Large intestine (tissue), 12 donors: ENCODE results near the gene LYST. TPM values are rescaled to one million over a fixed set of nuclear protein-coding genes. Genes with fewer than 3 reads are reported as not detected.
A peak's percentile ranks its signal among the peaks of the same experiment; 100 is the strongest.
"Not testable (repeated sequence)": the region's sequence is repeated elsewhere in the genome, so short reads cannot be mapped to it uniquely, and the experiment has no call there.

Experiments
- DNase-seq, 2 donors: peaks; one replicate each; pipeline versions ENCODE4 v3.0.0 to v3.0.0-alpha.2; 2013
- H3K27ac ChIP-seq: one replicate; pipeline ENCODE4 v1.5.1; 2013; ENCODE audit warnings: low read length
- H3K27me3 ChIP-seq: 2 replicates; pipeline ENCODE4 v1.6.1; 2013; ENCODE audit warnings: low read length; ENCODE audit not compliant: control insufficient read depth, insufficient read depth
- H3K36me3 ChIP-seq: 2 replicates; pipeline ENCODE4 v1.6.1; 2013; ENCODE audit warnings: low read length; ENCODE audit not compliant: control insufficient read depth, insufficient read depth
- H3K4me1 ChIP-seq: one replicate; pipeline ENCODE4 v1.6.1; 2013; ENCODE audit warnings: low read length; ENCODE audit not compliant: control insufficient read depth, insufficient read depth
- H3K4me3 ChIP-seq: one replicate; pipeline ENCODE4 v1.5.1; 2013; ENCODE audit warnings: low read length
- H3K9me3 ChIP-seq: one replicate; pipeline ENCODE4 v1.6.1; 2013; ENCODE audit warnings: mild to moderate bottlenecking, low read depth, low read length, moderate library complexity; ENCODE audit not compliant: control insufficient read depth
- WGBS: methylation state at CpG from one replicate; pipeline ENCODE4 v1.1.5; 2013; ENCODE audit warnings: low lambda C conversion rate; ENCODE audit not compliant: insufficient coverage; 5-methylcytosine and 5-hydroxymethylcytosine counted together
- long read RNA-seq, 11 donors: transcript quantifications; one replicate each; lab custom pipeline, GENCODE V29; 2026
- polyA plus RNA-seq: library from polyadenylated mRNA; unstranded; fragments of 120-200 nt; gene quantifications from one replicate; pipeline ENCODE4 v1.2.1, GENCODE V29; 2013

The LYST gene
- polyA plus RNA-seq, result 6.3 TPM
- long read RNA-seq, donor 1, result 0 reads
- long read RNA-seq, donor 2, partial matches to known transcripts, result 0 of 2 reads
- long read RNA-seq, donor 2, other reads (novel, unspliced or antisense), result 0 of 2 reads
- long read RNA-seq, donor 3, result 0 reads
- long read RNA-seq, donor 4, result 0 reads
- long read RNA-seq, donor 5, result 0 reads
- long read RNA-seq, donor 6, result 0 reads
- long read RNA-seq, donor 7, result 0 reads
- long read RNA-seq, donor 8, result 0 reads
- long read RNA-seq, donor 9, partial matches to known transcripts, result 0 of 1 reads
- long read RNA-seq, donor 9, other reads (novel, unspliced or antisense), result 0 of 1 reads
- long read RNA-seq, donor 10, result 0 reads
- long read RNA-seq, donor 11, result 0 reads

- peak within 1 kb of the TSS; percentile 75 for H3K27ac ChIP-seq
- H3K4me1 ChIP-seq, result peaks cover 4% of the 10 kb centered on the region
- no peaks in the 10 kb centered on the region for H3K27me3 ChIP-seq
- no CpG with 5 or more reads among the region's 71 CpGs for WGBS
- no peaks in the 10 kb centered on the region for H3K9me3 ChIP-seq
- peak within 1 kb of the TSS; percentile 89 for H3K4me3 ChIP-seq
- DNase-seq, result peak in 1 of 2 donors; percentile 26
- H3K36me3 ChIP-seq, result no peaks in the 10 kb centered on the region
Observed at GRCh38 chr1:235866205-235866912, at the start of gene LYST. Gene LYST (minus strand): TSS chr1:235866906. CDS start chr1:235830417, 36,489 bp downstream.

- not testable (repeated sequence) for H3K9me3 ChIP-seq, H3K27ac ChIP-seq
- WGBS, result no CpG with 5 or more reads among the region's 4 CpGs
Observed at GRCh38 chr1:235915489-235915888, 48.8 kb upstream of the LYST start.

GRCh38 chr1:235913311-235913710, 46.6 kb upstream of the LYST start:
- no peak overlapping the region for H3K27ac ChIP-seq
- no peaks in the 10 kb centered on the region for H3K9me3 ChIP-seq
- H3K36me3 ChIP-seq, result no peaks in the 10 kb centered on the region
- DNase-seq, result no peak
- no peak overlapping the region for H3K4me3 ChIP-seq
- H3K27me3 ChIP-seq, result peaks cover 3% of the 10 kb centered on the region
- H3K4me1 ChIP-seq, result no peaks in the 10 kb centered on the region
- WGBS, result no CpG with 5 or more reads among the region's 1 CpG

More at GRCh38 chr1:235915489-235915888, 48.8 kb upstream of the LYST start:
- H3K4me1 ChIP-seq, H3K27me3 ChIP-seq, H3K4me3 ChIP-seq, DNase-seq, H3K36me3 ChIP-seq: not testable (repeated sequence)

GRCh38 chr1:235911876-235912275, 45.2 kb upstream of the LYST start:
- Histone ChIP-seq H3K27me3 (no peaks in the 10 kb centered on the region), H3K4me3 (no peak overlapping the region), H3K27ac (no peak overlapping the region), H3K36me3 (no peaks in the 10 kb centered on the region), H3K9me3 (no peaks in the 10 kb centered on the region), H3K4me1 (no peaks in the 10 kb centered on the region)
- WGBS, result no CpG with 5 or more reads among the region's 6 CpGs
- DNase-seq, result no peak

- no peaks in the 10 kb centered on the region for H3K4me1 ChIP-seq
- DNase-seq, result no peak
- H3K4me3 ChIP-seq, result no peak overlapping the region
- H3K36me3 ChIP-seq, result no peaks in the 10 kb centered on the region
- no peak overlapping the region for H3K27ac ChIP-seq
- H3K9me3 ChIP-seq, result no peaks in the 10 kb centered on the region
- 83% methylated on average over 2 of the region's 5 CpGs for WGBS
- H3K27me3 ChIP-seq, result no peaks in the 10 kb centered on the region
Observed at GRCh38 chr1:235911300-235911662, 44.6 kb upstream of the LYST start.

- H3K27ac ChIP-seq, result no peak overlapping the region
Observed at GRCh38 chr1:235910357-235911299, 43.9 kb upstream of the LYST start.

GRCh38 chr1:235908742-235909520, 42.2 kb upstream of the LYST start:
- no peaks in the 10 kb centered on the region for H3K36me3 ChIP-seq
- no peak overlapping the region for H3K4me3 ChIP-seq
- 90% methylated on average over 2 of the region's 8 CpGs for WGBS
- DNase-seq, result no peak
- H3K4me1 ChIP-seq, result no peaks in the 10 kb centered on the region
- H3K27ac ChIP-seq, result no peak overlapping the region
- no peaks in the 10 kb centered on the region for H3K27me3 ChIP-seq
- no peaks in the 10 kb centered on the region for H3K9me3 ChIP-seq

More at GRCh38 chr1:235910357-235911299, 43.9 kb upstream of the LYST start:
- no peaks in the 10 kb centered on the region for H3K4me1 ChIP-seq
- no peak for DNase-seq
- no peaks in the 10 kb centered on the region for H3K36me3 ChIP-seq
- no peak overlapping the region for H3K4me3 ChIP-seq
- H3K9me3 ChIP-seq, result no peaks in the 10 kb centered on the region
- WGBS, result 100% methylated on average over 1 of the region's 8 CpGs
- no peaks in the 10 kb centered on the region for H3K27me3 ChIP-seq

- no peak overlapping the region for H3K27ac ChIP-seq
- no CpG with 5 or more reads among the region's 3 CpGs for WGBS
- no peaks in the 10 kb centered on the region for H3K36me3 ChIP-seq
- no peak overlapping the region for H3K4me3 ChIP-seq
- H3K27me3 ChIP-seq, result no peaks in the 10 kb centered on the region
- no peak for DNase-seq
- no peaks in the 10 kb centered on the region for H3K4me1 ChIP-seq
- H3K9me3 ChIP-seq, result no peaks in the 10 kb centered on the region
Observed at GRCh38 chr1:235907897-235908240, 41.2 kb upstream of the LYST start.

GRCh38 chr1:235907187-235907896, 40.6 kb upstream of the LYST start:
- Histone ChIP-seq H3K4me1 (no peaks in the 10 kb centered on the region), H3K36me3 (no peaks in the 10 kb centered on the region), H3K9me3 (no peaks in the 10 kb centered on the region), H3K27me3 (no peaks in the 10 kb centered on the region), H3K4me3 (no peak overlapping the region), H3K27ac (no peak overlapping the region)
- DNase-seq, result no peak
- WGBS, result 67% methylated on average over 1 of the region's 12 CpGs
